GM12878 (cell line): ENCODE results near the gene ADAMTSL1. TPM values are rescaled to one million over a fixed set of nuclear protein-coding genes. Genes with fewer than 3 reads are reported as not detected.

Experiments
- ATAC-seq: fragments of 200-7000 bp; cut with Tn5 transposase; 3 replicates; pipeline ENCODE4 v1.9.1; 2020; ENCODE audit warnings: mild to moderate bottlenecking, moderate library complexity
- BruUV-seq: library from RNA; stranded (reverse); fragments of 400-500 nt; replicated peaks from 2 replicates; lab custom pipeline; 2021; lab: Mats Ljungman, UMichigan
- CTCF ChIA-PET: fragments of 300-600 bp; sonication (Branson Sonifier 250); formaldehyde crosslinking; extraction: SDS; loops from one replicate; lab custom pipeline; 2021; ENCODE audit warnings: inconsistent platforms; lab: Yijun Ruan, JAX
- POLR2A ChIA-PET: fragments of 350-600 bp; formaldehyde crosslinking; extraction: SDS; loops from one replicate; lab custom pipeline; 2021; ENCODE audit warnings: inconsistent platforms; lab: Charles Lee
- RAD21 ChIA-PET: fragments of 300-600 bp; sonication (Branson Sonifier 250); formaldehyde crosslinking; loops from one replicate; lab custom pipeline; 2023; ENCODE audit warnings: antibody characterized with exemption; ENCODE audit not compliant: unreplicated experiment; lab: Charles Lee
- SMC1A ChIA-PET: fragments of 300-600 bp; sonication (Branson Sonifier 250); formaldehyde crosslinking; loops from one replicate; lab custom pipeline; 2023; ENCODE audit not compliant: unreplicated experiment, uncharacterized antibody; lab: Charles Lee
- DNase-seq: peaks from one replicate; pipeline ENCODE4 v3.0.0-alpha.2; 2011; ENCODE audit warnings: low read depth, low spot score
- FAIRE-seq: peaks from 3 replicates; lab custom pipeline; 2011; peaks lifted over from hg19 to GRCh38; lab: Jason Lieb, UNC
- H2AFZ ChIP-seq: 2 replicates; pipeline ENCODE4 v1.6.0; 2011; ENCODE audit warnings: low read depth, low read length, control low read depth; ENCODE audit not compliant: control insufficient read depth
- H3K27ac ChIP-seq: 2 replicates; pipeline ENCODE4 v1.5.1; 2011; ENCODE audit warnings: control low read depth; ENCODE audit not compliant: control insufficient read depth, insufficient read depth
- H3K27me3 ChIP-seq, 2 experiments: replicated peaks in 1 of 2; 2 replicates each; pipeline versions ENCODE4 v1.6.0 to v1.6.1; 2011; ENCODE audit warnings: low read length in 1 of 2; ENCODE audit not compliant: control insufficient read depth in 2 of 2, insufficient read depth in 2 of 2
- H3K36me3 ChIP-seq, 2 experiments: 2 replicates each; pipeline ENCODE4 v1.5.1; 2011; ENCODE audit warnings: low read length in 1 of 2; ENCODE audit not compliant: control insufficient read depth in 2 of 2, insufficient read depth in 2 of 2
- H3K4me1 ChIP-seq: 2 replicates; pipeline ENCODE4 v1.6.1; 2011; ENCODE audit warnings: mild to moderate bottlenecking, low read length, moderate library complexity, mixed read lengths; ENCODE audit not compliant: control insufficient read depth, insufficient read depth
- H3K4me2 ChIP-seq: 2 replicates; pipeline ENCODE4 v1.6.0; 2011; ENCODE audit warnings: control low read depth; ENCODE audit not compliant: control insufficient read depth, insufficient read depth
- H3K4me3 ChIP-seq: fragments of 200-600 bp; sonication (generic); 2 replicates; pipeline ENCODE4 v1.5.1; 2016
- H3K79me2 ChIP-seq: 2 replicates; pipeline ENCODE4 v1.6.0; 2011; ENCODE audit warnings: low read length; ENCODE audit not compliant: control insufficient read depth, insufficient read depth
- H3K9ac ChIP-seq: 2 replicates; pipeline ENCODE4 v1.8.0; 2011; ENCODE audit warnings: low read length, control low read depth, mixed read lengths; ENCODE audit not compliant: control insufficient read depth, insufficient read depth
- H3K9me3 ChIP-seq: replicated peaks from 3 replicates; pipeline ENCODE4 v1.5.1; 2011; ENCODE audit warnings: mild to moderate bottlenecking, low read length; ENCODE audit not compliant: control insufficient read depth, insufficient read depth
- H4K20me1 ChIP-seq: 2 replicates; pipeline ENCODE4 v1.6.0; 2011; ENCODE audit not compliant: control insufficient read depth, insufficient read depth
- ATF7 ChIP-seq: fragments of 450-650 bp; IDR thresholded peaks from 2 replicates; pipeline ENCODE4 v1.6.1; 2016; ENCODE audit warnings: low read depth, mild to moderate bottlenecking
- CBX3 ChIP-seq: fragments of 200-600 bp; sonication (generic); IDR thresholded peaks from 2 replicates; pipeline ENCODE4 v1.6.1; 2016; ENCODE audit warnings: low read depth, borderline replicate concordance
- CEBPB ChIP-seq, 2 experiments: fragments of 150-350 bp in 1 of 2; IDR thresholded peaks; 2 replicates each; pipeline ENCODE4 v1.6.1; 2012 to 2014; ENCODE audit warnings: low read depth in 2 of 2, low read length in 2 of 2, borderline replicate concordance in 1 of 2, inconsistent platforms in 1 of 2
- CHD1 ChIP-seq: IDR thresholded peaks from 2 replicates; pipeline ENCODE4 v1.6.1; 2012; ENCODE audit warnings: low read depth, low read length, improper control_type of control experiment
- CHD2 ChIP-seq: IDR thresholded peaks from 2 replicates; pipeline ENCODE4 v1.6.1; 2011; ENCODE audit warnings: low read depth, low read length, improper control_type of control experiment, borderline replicate concordance
- CREM ChIP-seq: IDR thresholded peaks from 2 replicates; pipeline ENCODE4 v1.6.1; 2014; ENCODE audit warnings: antibody characterized with exemption, low read depth
- ETV6 ChIP-seq, 2 experiments: fragments of 450-650 bp in 1 of 2; IDR thresholded peaks in 1 of 2; conservative IDR thresholded peaks in 1 of 2; 2 replicates each; pipeline ENCODE4 v1.6.1; 2014; ENCODE audit warnings: antibody characterized with exemption in 1 of 2, borderline replicate concordance in 1 of 2, low read depth in 1 of 2, mild to moderate bottlenecking in 1 of 2, moderate library complexity in 1 of 2
- GABPA ChIP-seq: IDR thresholded peaks from 2 replicates; pipeline ENCODE4 v1.6.1; 2014; ENCODE audit warnings: antibody characterized with exemption, low read depth, mild to moderate bottlenecking, inconsistent platforms
- KDM1A ChIP-seq: fragments of 200-600 bp; sonication (generic); IDR thresholded peaks from 2 replicates; pipeline ENCODE4 v1.6.1; 2016; ENCODE audit warnings: borderline replicate concordance
- KLF5 ChIP-seq: fragments of 450-650 bp; IDR thresholded peaks from 2 replicates; pipeline ENCODE4 v1.6.1; 2014; ENCODE audit warnings: mild to moderate bottlenecking; ENCODE audit not compliant: partially characterized antibody
- NR2C1 ChIP-seq: fragments of 450-650 bp; IDR thresholded peaks from 2 replicates; pipeline ENCODE4 v1.6.1; 2017; ENCODE audit warnings: antibody characterized with exemption, mild to moderate bottlenecking, moderate library complexity
- PKNOX1 ChIP-seq: fragments of 450-650 bp; IDR thresholded peaks from 2 replicates; pipeline ENCODE4 v1.6.1; 2016; ENCODE audit warnings: mild to moderate bottlenecking
- RBBP5 ChIP-seq: fragments of 200-600 bp; sonication (generic); conservative IDR thresholded peaks from 2 replicates; pipeline ENCODE4 v1.6.1; 2016
- SMAD5 ChIP-seq: IDR thresholded peaks from 2 replicates; pipeline ENCODE4 v1.6.1; 2016; ENCODE audit warnings: antibody characterized with exemption, low read depth
- STAT1 ChIP-seq: fragments of 450-650 bp; conservative IDR thresholded peaks from 2 replicates; pipeline ENCODE4 v1.6.1; 2014; ENCODE audit warnings: antibody characterized with exemption, mild to moderate bottlenecking
- USF2 ChIP-seq: IDR thresholded peaks from 2 replicates; pipeline ENCODE4 v1.6.1; 2011; ENCODE audit warnings: low read depth, low read length, improper control_type of control experiment, borderline replicate concordance
- WGBS: methylation state at CpG from one replicate; pipeline ENCODE4 v1.1.6; 2016; ENCODE audit warnings: low lambda C conversion rate; ENCODE audit not compliant: insufficient replicate concordance, insufficient coverage; ENCODE audit errors: missing lambda C conversion rate; 5-methylcytosine and 5-hydroxymethylcytosine counted together
- in situ Hi-C: fragments of 300-500 bp; cut with MboI; formaldehyde crosslinking; loops from 9 replicates; pipeline ENCODE4 v1.14.3; 2018; ENCODE audit warnings: mixed read lengths
- intact Hi-C: fragments of 100-400 bp; cut with micrococcal nuclease; formaldehyde crosslinking; loops from one replicate; pipeline ENCODE4 v1.14.2; 2022; ENCODE audit not compliant: unreplicated experiment
- polyA plus RNA-seq, 11 experiments: library from polyadenylated mRNA; depleted of rRNA in 4 of 11; unstranded in 6 of 11; stranded (reverse) in 5 of 11; fragments of >200 nt; fragmentation: Nextera tagmentation in 4 of 11; fragmentation: Illumina TruSeq in 1 of 11; extraction: Ambion mirVana in 4 of 11; extraction: Trizol in 1 of 11; gene quantifications; 1 replicate in 1 of 11; 2 replicates in 10 of 11; pipeline versions ENCODE4 v1.2.1 to v1.2.3, GENCODE V29; 2011 to 2016; ENCODE audit warnings: inconsistent platforms in 2 of 11, missing spikeins in 2 of 11, low read depth in 1 of 11
- total RNA-seq, 4 experiments: library from RNA; depleted of rRNA in 3 of 4; stranded (reverse); fragments of >200 nt in 3 of 4; fragmentation: Illumina TruSeq in 1 of 4; extraction: Trizol in 1 of 4; gene quantifications; 2 replicates each; pipeline versions ENCODE4 v1.2.1 to v1.2.3, GENCODE V29; 2013 to 2021
- TF ChIP-seq, protein P1 (sequence below): IDR thresholded peaks from 2 replicates; pipeline ENCODE4 v1.6.1; 2011; ENCODE audit warnings: borderline replicate concordance, low read depth, mild to moderate bottlenecking, moderate library complexity, low read length; ENCODE audit not compliant: insufficient read depth, poor library complexity, severe bottlenecking
- TF ChIP-seq, protein P2 (sequence below): fragments of 450-650 bp; IDR thresholded peaks from 2 replicates; pipeline ENCODE4 v1.6.1; 2017; ENCODE audit warnings: borderline replicate concordance

The ADAMTSL1 gene
- total and polyA plus RNA-seq, 10 of the 15 experiments (the other 5 are each of a cell fraction or from before 2014, with no cell fraction given): 0.01 to 0.10 (median 0.07) TPM; not detected in 6

GRCh38 chr9:18819418-18819817 lies 345.5 kb downstream of the ADAMTSL1 start:
- ChIA-PET RAD21 (no interaction called here), SMC1A (interaction anchor here (0.9 to 1.5 kb wide), 2 partner anchors 8 to 202 kb away, joined by 3 to 5 read pairs; no protein-coding TSS in a partner anchor), POLR2A (no interaction called here), CTCF (interaction anchor here (1.0 kb wide), 1 partner anchor 564 kb away, joined by 5 read pairs; no protein-coding TSS in a partner anchor)
- no peak for FAIRE-seq
- Histone ChIP-seq H3K27ac (no peak overlapping the region), H3K9ac (no peak overlapping the region), H3K9me3 (no peaks in the 10 kb centered on the region), H3K79me2 (no peaks in the 10 kb centered on the region), H3K36me3 (no peaks in the 10 kb centered on the region), H3K27me3 (no peaks in the 10 kb centered on the region; a peak in 1 of 4 replicates), H2AFZ (no peak overlapping the region), H3K4me1 (no peaks in the 10 kb centered on the region), H4K20me1 (no peaks in the 10 kb centered on the region), H3K4me3 (no peak overlapping the region), H3K4me2 (no peak overlapping the region)
- in situ Hi-C loops (no loop called here), intact Hi-C loops (no loop called here)
- 33% methylated on average over 3 of the region's 3 CpGs for WGBS
- TF ChIP-seq PKNOX1 (no peak), STAT1 (no peak), CHD2 (no peak), CBX3 (no peak), RBBP5 (no peak), CREM (no peak), USF2 (no peak), NR2C1 (no peak), GABPA (no peak), CEBPB (IDR thresholded peaks at IDR 0.05; ENCODE audit: borderline replicate concordance in 1 of 2, low read depth in 2 of 2, low read length in 2 of 2) (no peak), KDM1A (no peak), ATF7 (no peak), KLF5 (no peak), SMAD5 (no peak), ETV6 (conservative IDR thresholded peaks at IDR 0.05 in 1 of 2, IDR thresholded peaks at IDR 0.05 in 1 of 2; ENCODE audit: borderline replicate concordance in 1 of 2, low read depth in 1 of 2) (no peak), CHD1 (no peak)
- TF ChIP-seq, protein P1, sequence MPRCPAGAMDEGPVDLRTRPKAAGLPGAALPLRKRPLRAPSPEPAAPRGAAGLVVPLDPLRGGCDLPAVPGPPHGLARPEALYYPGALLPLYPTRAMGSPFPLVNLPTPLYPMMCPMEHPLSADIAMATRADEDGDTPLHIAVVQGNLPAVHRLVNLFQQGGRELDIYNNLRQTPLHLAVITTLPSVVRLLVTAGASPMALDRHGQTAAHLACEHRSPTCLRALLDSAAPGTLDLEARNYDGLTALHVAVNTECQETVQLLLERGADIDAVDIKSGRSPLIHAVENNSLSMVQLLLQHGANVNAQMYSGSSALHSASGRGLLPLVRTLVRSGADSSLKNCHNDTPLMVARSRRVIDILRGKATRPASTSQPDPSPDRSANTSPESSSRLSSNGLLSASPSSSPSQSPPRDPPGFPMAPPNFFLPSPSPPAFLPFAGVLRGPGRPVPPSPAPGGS: no peak
- TF ChIP-seq, protein P2, sequence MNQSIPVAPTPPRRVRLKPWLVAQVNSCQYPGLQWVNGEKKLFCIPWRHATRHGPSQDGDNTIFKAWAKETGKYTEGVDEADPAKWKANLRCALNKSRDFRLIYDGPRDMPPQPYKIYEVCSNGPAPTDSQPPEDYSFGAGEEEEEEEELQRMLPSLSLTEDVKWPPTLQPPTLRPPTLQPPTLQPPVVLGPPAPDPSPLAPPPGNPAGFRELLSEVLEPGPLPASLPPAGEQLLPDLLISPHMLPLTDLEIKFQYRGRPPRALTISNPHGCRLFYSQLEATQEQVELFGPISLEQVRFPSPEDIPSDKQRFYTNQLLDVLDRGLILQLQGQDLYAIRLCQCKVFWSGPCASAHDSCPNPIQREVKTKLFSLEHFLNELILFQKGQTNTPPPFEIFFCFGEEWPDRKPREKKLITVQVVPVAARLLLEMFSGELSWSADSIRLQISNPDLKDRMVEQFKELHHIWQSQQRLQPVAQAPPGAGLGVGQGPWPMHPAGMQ: no peak
- no peak for DNase-seq
- no TSS peak for BruUV-seq
- ATAC-seq: no peak
